OCI-LY7 (cell line): ENCODE results near the gene SEC14L1. TPM values are rescaled to one million over a fixed set of nuclear protein-coding genes. Genes with fewer than 3 reads are reported as not detected.

Experiments used
- BruUV-seq: library from RNA; stranded (reverse); fragments of 400-500 nt; replicated peaks from 2 replicates; lab custom pipeline; 2021; lab: Mats Ljungman, UMichigan
- CTCF ChIA-PET: fragments of 300-600 bp; sonication (Branson Sonifier 250); formaldehyde crosslinking; loops from one replicate; lab custom pipeline; 2022; ENCODE audit warnings: antibody characterized with exemption; ENCODE audit not compliant: unreplicated experiment; lab: Charles Lee
- POLR2A ChIA-PET: fragments of 300-600 bp; sonication (Branson Sonifier 250); formaldehyde crosslinking; loops from one replicate; lab custom pipeline; 2022; ENCODE audit warnings: antibody characterized with exemption; lab: Charles Lee
- DNase-seq: peaks from one replicate; pipeline ENCODE4 v3.0.0-alpha.2; 2015; ENCODE audit warnings: low spot score
- H2AFZ ChIP-seq: fragments of 200-600 bp; sonication (generic), shearing (Covaris generic); 2 replicates; pipeline ENCODE4 v1.6.1; 2014; ENCODE audit warnings: mild to moderate bottlenecking, antibody characterized with exemption, low read length, moderate library complexity
- H3K27ac ChIP-seq: fragments of 200-600 bp; sonication (generic); 2 replicates; pipeline ENCODE4 v1.5.1; 2014; ENCODE audit warnings: mixed run types, low read depth, mild to moderate bottlenecking, moderate library complexity, low read length, inconsistent platforms; ENCODE audit not compliant: poor library complexity, severe bottlenecking
- H3K36me3 ChIP-seq: fragments of 200-600 bp; sonication (generic); 2 replicates; pipeline ENCODE4 v1.6.1; 2014; ENCODE audit warnings: mild to moderate bottlenecking, antibody characterized with exemption, low read length, moderate library complexity, mixed read lengths; ENCODE audit not compliant: insufficient read depth
- H3K4me1 ChIP-seq: fragments of 200-600 bp; sonication (generic); 2 replicates; pipeline ENCODE4 v1.5.1; 2014; ENCODE audit warnings: mild to moderate bottlenecking, low read length; ENCODE audit not compliant: insufficient read depth, poor library complexity, severe bottlenecking
- H3K4me2 ChIP-seq: fragments of 200-600 bp; sonication (generic); 2 replicates; pipeline ENCODE4 v1.6.1; 2014; ENCODE audit warnings: mild to moderate bottlenecking, low read length
- H3K4me3 ChIP-seq: fragments of 200-600 bp; sonication (generic); 2 replicates; pipeline ENCODE4 v1.5.1; 2014; ENCODE audit warnings: mild to moderate bottlenecking, low read depth, low read length; ENCODE audit not compliant: poor library complexity, severe bottlenecking
- H3K79me2 ChIP-seq: fragments of 200-600 bp; sonication (generic); 2 replicates; pipeline ENCODE4 v1.6.1; 2016; ENCODE audit warnings: low read depth, mild to moderate bottlenecking, low read length, moderate library complexity, mixed read lengths; ENCODE audit not compliant: insufficient read depth
- H3K9me2 ChIP-seq: fragments of 200-600 bp; sonication (generic); 2 replicates; pipeline ENCODE4 v1.6.1; 2016; ENCODE audit warnings: mild to moderate bottlenecking, low read length, mixed read lengths; ENCODE audit not compliant: insufficient read depth
- H3K9me3 ChIP-seq: fragments of 200-600 bp; sonication (generic); 2 replicates; pipeline ENCODE4 v1.6.1; 2014; ENCODE audit warnings: mild to moderate bottlenecking, mixed run types, low read length, mixed read lengths
- H4K20me1 ChIP-seq: fragments of 200-600 bp; sonication (generic); 2 replicates; pipeline ENCODE4 v1.6.1; 2014; ENCODE audit warnings: mild to moderate bottlenecking, antibody characterized with exemption, low read length, moderate library complexity, mixed read lengths; ENCODE audit not compliant: insufficient read depth
- EZH2phosphoT487 ChIP-seq: fragments of 200-600 bp; sonication (generic); IDR thresholded peaks from 2 replicates; pipeline ENCODE4 v1.6.1; 2018; ENCODE audit warnings: low read depth, borderline replicate concordance, mild to moderate bottlenecking, mixed run types, antibody characterized with exemption, low read length, moderate library complexity, mixed read lengths
- intact Hi-C: fragments of 100-400 bp; cut with micrococcal nuclease; formaldehyde crosslinking; loops from one replicate; pipeline ENCODE4 v1.10.0; 2022; ENCODE audit not compliant: unreplicated experiment
- total RNA-seq, 2 experiments: library from RNA; depleted of rRNA in 1 of 2; stranded (reverse); fragments of >200 nt in 1 of 2; shearing (Covaris generic) in 1 of 2; gene quantifications; 2 replicates each; pipeline ENCODE4 v1.2.3, GENCODE V29; 2014 to 2022
- TF ChIP-seq, protein P1 (sequence below): fragments of 200-600 bp; sonication (generic); conservative IDR thresholded peaks from 2 replicates; pipeline ENCODE4 v1.5.1; 2014; ENCODE audit warnings: mild to moderate bottlenecking, antibody characterized with exemption, low read length, moderate library complexity, mixed read lengths

The SEC14L1 gene
- total RNA-seq, 2 experiments from 2014 or later: 137 to 227 TPM

DNA sequence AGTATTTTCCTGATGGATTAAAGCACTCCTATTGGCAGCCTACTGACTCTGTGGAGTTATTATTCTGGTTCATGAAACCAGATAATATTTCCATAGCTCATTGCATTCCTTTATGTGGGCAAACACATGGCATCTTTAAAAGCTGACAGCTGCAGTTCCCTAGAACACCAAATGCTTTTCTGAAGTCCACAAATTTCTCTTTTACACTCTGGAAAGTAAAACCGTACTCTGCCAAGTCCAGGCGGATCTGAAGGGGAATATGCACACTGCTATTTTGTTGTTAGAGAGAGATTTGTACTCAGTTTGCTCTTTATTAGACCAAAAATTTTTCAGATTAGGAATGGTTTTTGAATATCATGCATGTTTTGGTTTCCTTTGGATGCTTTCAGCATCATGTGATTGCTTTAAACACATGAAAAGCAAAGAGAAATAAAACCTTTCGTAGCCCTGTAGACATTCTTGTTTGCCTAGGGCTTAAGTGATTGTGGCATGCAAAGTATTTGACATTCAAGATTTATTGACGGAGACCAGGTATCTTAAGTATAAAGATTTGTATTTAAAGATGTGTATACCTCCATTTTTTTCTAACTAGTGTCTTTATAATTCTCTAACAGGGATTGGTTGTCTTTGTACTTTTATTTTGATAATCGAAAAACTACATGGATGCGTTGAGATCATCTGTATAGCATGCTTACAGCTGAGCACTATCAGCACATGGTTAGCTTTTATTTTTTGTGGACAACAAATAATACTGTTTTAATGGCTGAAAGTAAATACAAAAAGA, 19.5 kb downstream of the SEC14L1 start:
- H3K79me2 ChIP-seq: peaks cover 100% of the 10 kb centered on the region

DNA sequence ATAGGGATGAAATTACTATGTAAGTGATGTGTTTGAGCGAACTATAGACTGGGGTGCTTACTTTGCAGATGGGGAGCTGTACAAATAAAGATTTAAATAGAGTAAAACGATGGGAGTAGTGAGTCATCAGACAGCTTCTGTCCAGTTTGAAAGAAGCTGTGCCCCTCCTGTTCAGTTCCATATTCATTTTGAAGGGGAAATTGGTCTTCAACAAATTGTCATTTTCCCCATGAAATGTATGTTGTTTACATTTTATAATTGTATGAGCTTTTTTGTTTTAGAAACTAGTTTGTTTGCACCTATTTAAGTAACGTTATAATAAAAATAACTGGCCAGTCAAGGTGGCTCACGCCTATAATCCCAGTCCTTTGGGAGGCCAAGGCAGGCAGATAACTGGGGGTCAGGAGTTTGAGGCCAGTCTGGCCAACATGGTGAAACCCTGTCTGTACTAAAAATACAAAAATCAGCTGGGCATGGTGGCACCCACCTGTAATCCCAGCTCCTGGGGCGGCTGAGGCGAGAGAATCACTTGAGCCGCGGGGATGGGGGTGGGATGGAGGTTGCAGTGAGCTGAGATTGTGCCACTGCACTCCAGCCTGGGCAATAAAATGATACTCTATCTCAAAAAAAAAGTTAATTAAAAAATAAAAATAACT, 20.2 kb downstream of the SEC14L1 start:
- TF ChIP-seq, protein P1, sequence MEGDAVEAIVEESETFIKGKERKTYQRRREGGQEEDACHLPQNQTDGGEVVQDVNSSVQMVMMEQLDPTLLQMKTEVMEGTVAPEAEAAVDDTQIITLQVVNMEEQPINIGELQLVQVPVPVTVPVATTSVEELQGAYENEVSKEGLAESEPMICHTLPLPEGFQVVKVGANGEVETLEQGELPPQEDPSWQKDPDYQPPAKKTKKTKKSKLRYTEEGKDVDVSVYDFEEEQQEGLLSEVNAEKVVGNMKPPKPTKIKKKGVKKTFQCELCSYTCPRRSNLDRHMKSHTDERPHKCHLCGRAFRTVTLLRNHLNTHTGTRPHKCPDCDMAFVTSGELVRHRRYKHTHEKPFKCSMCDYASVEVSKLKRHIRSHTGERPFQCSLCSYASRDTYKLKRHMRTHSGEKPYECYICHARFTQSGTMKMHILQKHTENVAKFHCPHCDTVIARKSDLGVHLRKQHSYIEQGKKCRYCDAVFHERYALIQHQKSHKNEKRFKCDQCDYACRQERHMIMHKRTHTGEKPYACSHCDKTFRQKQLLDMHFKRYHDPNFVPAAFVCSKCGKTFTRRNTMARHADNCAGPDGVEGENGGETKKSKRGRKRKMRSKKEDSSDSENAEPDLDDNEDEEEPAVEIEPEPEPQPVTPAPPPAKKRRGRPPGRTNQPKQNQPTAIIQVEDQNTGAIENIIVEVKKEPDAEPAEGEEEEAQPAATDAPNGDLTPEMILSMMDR: no peak
- TF ChIP-seq EZH2phosphoT487: no peak
- peaks cover 51% of the 10 kb centered on the region for H3K4me1 ChIP-seq
- H4K20me1 ChIP-seq: peaks cover 26% of the 10 kb centered on the region; the same call in 1 of the 2 replicates
- H3K9me3 ChIP-seq: peaks cover 14% of the 10 kb centered on the region; the same call in 1 of the 2 replicates
- H3K4me3 ChIP-seq: no peak overlapping the region
- intact Hi-C loops: no loop called here
- H3K4me2 ChIP-seq: no peak overlapping the region
- H3K79me2 ChIP-seq: peaks cover 100% of the 10 kb centered on the region
- peaks cover 99% of the 10 kb centered on the region for H3K36me3 ChIP-seq
- no TSS peak for BruUV-seq
- H3K27ac ChIP-seq: no peak overlapping the region
- no peaks in the 10 kb centered on the region for H3K9me2 ChIP-seq
- DNase-seq: no peak
- no peak overlapping the region for H2AFZ ChIP-seq
- ChIA-PET CTCF (no interaction called here), POLR2A (interaction anchor here (0.6 to 1.6 kb wide), 10 partner anchors 9 to 344 kb away, joined by 3 to 5 read pairs (median 3); no protein-coding TSS in a partner anchor)

More for the DNA sequence above, 19.5 kb downstream of the SEC14L1 start:
- no peak overlapping the region for H3K4me2 ChIP-seq
- no TSS peak for BruUV-seq
- H3K9me2 ChIP-seq: no peaks in the 10 kb centered on the region
- H3K9me3 ChIP-seq: peaks cover 8% of the 10 kb centered on the region; the same call in 1 of the 2 replicates
- CTCF ChIA-PET: no interaction called here
- TF ChIP-seq, protein P1: no peak
- TF ChIP-seq EZH2phosphoT487: no peak
- H3K36me3 ChIP-seq: peaks cover 99% of the 10 kb centered on the region
- peaks cover 51% of the 10 kb centered on the region for H3K4me1 ChIP-seq
- H2AFZ ChIP-seq: no peak overlapping the region
- intact Hi-C loops: no loop called here
- no peak overlapping the region for H3K27ac ChIP-seq
- peaks cover 29% of the 10 kb centered on the region; the same call in 1 of the 2 replicates for H4K20me1 ChIP-seq
- POLR2A ChIA-PET: interaction anchor here (0.6 to 1.6 kb wide), 9 partner anchors 9 to 345 kb away, joined by 3 to 4 read pairs (median 3); no protein-coding TSS in a partner anchor
- no peak for DNase-seq
- no peak overlapping the region for H3K4me3 ChIP-seq
